Cerebellar cortex (tissue), 1 donor: ENCODE measurements around the gene CAPN10.

Experiments used
- DNase-seq: peaks from one replicate; pipeline ENCODE4 v3.0.0-alpha.2; 2015; ENCODE audit warnings: low spot score

Gene CAPN10

GRCh38 chr2:240624011-240624949, 37.7 kb downstream of the CAPN10 start:
- no peak for DNase-seq

GRCh38 chr2:240624950-240625621, 38.6 kb downstream of the CAPN10 start, which contains the start of gene GPR35:
Gene GPR35 (plus strand): TSS chr2:240625480. CDS start chr2:240629953, 4,473 bp downstream.
- no peak for DNase-seq

GRCh38 chr2:240626531-240627300, 40.2 kb downstream of the CAPN10 start:
- DNase-seq: no peak

- no peak for DNase-seq
Measured at GRCh38 chr2:240627736-240628506, 41.4 kb downstream of the CAPN10 start.

- DNase-seq: no peak
Measured at GRCh38 chr2:240628507-240628807, 41.9 kb downstream of the CAPN10 start.

GRCh38 chr2:240628808-240629618, 42.5 kb downstream of the CAPN10 start:
- no peak for DNase-seq

GRCh38 chr2:240629619-240629967, 43.1 kb downstream of the CAPN10 start:
- no peak for DNase-seq

- DNase-seq: peak; percentile 81
Measured at GRCh38 chr2:240629968-240630770, 43.6 kb downstream of the CAPN10 start.

GRCh38 chr2:240630771-240631547, 44.4 kb downstream of the CAPN10 start:
- no peak for DNase-seq

- DNase-seq: no peak
Measured at GRCh38 chr2:240631548-240632305, 45.2 kb downstream of the CAPN10 start.

GRCh38 chr2:240632306-240632721, 45.8 kb downstream of the CAPN10 start:
- no peak for DNase-seq

- DNase-seq: no peak
Measured at GRCh38 chr2:240635121-240635997, 48.8 kb downstream of the CAPN10 start.

- no peak for DNase-seq
Measured at GRCh38 chr2:240635998-240636547, 49.5 kb downstream of the CAPN10 start.

GRCh38 chr2:240636563-240637115, 50.1 kb downstream of the CAPN10 start:
- DNase-seq: no peak

- DNase-seq: no peak
Measured at GRCh38 chr2:240637116-240637900, 50.8 kb downstream of the CAPN10 start.

GRCh38 chr2:240637901-240638345, 51.4 kb downstream of the CAPN10 start:
- DNase-seq: no peak
